Measurements from ENCODE around the gene GRM4. TPM values are rescaled to one million over a fixed set of nuclear protein-coding genes. Genes with fewer than 3 reads are reported as not detected.
"Not testable (repeated sequence)": the region's sequence is repeated elsewhere in the genome, so short reads cannot be mapped to it uniquely, and the experiment has no call there.

GRM4 gene
- total RNA-seq = not detected

- peaks cover 36% of the 10 kb centered on the region for H3K4me1 ChIP-seq
- 100% methylated on average over 1 of the region's 20 CpGs for WGBS
- H3K4me3 ChIP-seq = peak within 1 kb of the TSS; percentile 47
- DNase-seq (ENCODE audit: low spot score in 2 of 2) = no peak
- H3K9me3 ChIP-seq = no peaks in the 10 kb centered on the region
- H3K27me3 ChIP-seq = peaks cover 83% of the 10 kb centered on the region
- TF ChIP-seq EP300 (IDR thresholded peaks at IDR 0.05) (no peak), POLR2A (IDR thresholded peaks at IDR 0.05) (no peak), POLR2AphosphoS5 (IDR thresholded peaks at IDR 0.05) (no peak)
- TF ChIP-seq, protein P1, sequence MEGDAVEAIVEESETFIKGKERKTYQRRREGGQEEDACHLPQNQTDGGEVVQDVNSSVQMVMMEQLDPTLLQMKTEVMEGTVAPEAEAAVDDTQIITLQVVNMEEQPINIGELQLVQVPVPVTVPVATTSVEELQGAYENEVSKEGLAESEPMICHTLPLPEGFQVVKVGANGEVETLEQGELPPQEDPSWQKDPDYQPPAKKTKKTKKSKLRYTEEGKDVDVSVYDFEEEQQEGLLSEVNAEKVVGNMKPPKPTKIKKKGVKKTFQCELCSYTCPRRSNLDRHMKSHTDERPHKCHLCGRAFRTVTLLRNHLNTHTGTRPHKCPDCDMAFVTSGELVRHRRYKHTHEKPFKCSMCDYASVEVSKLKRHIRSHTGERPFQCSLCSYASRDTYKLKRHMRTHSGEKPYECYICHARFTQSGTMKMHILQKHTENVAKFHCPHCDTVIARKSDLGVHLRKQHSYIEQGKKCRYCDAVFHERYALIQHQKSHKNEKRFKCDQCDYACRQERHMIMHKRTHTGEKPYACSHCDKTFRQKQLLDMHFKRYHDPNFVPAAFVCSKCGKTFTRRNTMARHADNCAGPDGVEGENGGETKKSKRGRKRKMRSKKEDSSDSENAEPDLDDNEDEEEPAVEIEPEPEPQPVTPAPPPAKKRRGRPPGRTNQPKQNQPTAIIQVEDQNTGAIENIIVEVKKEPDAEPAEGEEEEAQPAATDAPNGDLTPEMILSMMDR (IDR thresholded peaks at IDR 0.05) = no peak
- H3K36me3 ChIP-seq = no peaks in the 10 kb centered on the region
- no peak within 1 kb of the TSS for H3K27ac ChIP-seq
Measured at GRCh38 chr6:34146021-34146782, at the start of gene GRM4. GRM4 (minus strand) TSS chr6:34146087; CDS start chr6:34133496, 12,591 bp downstream.

DNA sequence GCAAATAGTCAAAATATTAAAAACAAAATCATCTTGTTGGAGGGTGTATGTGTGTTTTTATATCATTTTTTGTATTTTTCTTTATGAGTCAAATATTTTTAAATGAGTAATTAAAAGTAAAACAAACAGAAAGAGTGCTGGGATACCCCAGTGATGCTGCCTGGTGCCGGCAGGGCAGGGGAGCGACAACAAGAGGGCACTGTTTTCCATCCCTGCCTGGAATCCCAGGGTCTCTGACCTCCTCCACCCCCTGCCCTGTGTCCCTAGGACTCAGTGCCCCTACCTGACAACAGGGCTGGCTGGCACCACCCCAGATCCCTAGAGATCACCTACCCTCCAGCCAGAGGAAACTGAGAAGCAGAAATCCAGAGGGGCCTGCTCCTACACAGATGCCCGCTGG, 48.9 kb upstream of the GRM4 start:
- DNase-seq (ENCODE audit: low spot score in 2 of 2) = no peak
- no peaks in the 10 kb centered on the region for H3K9me3 ChIP-seq
- WGBS = 95% methylated on average over 3 of the region's 3 CpGs
- no peaks in the 10 kb centered on the region for H3K36me3 ChIP-seq
- no peak overlapping the region for H3K4me3 ChIP-seq
- H3K27me3 ChIP-seq = no peaks in the 10 kb centered on the region
- TF ChIP-seq POLR2A (IDR thresholded peaks at IDR 0.05) = no peak
- TF ChIP-seq, protein P1 (IDR thresholded peaks at IDR 0.05) = no peak
- no peak for TF ChIP-seq POLR2AphosphoS5 (IDR thresholded peaks at IDR 0.05)
- TF ChIP-seq EP300 (IDR thresholded peaks at IDR 0.05) = no peak
- no peak overlapping the region for H3K27ac ChIP-seq
- H3K4me1 ChIP-seq = peaks cover 11% of the 10 kb centered on the region

DNA sequence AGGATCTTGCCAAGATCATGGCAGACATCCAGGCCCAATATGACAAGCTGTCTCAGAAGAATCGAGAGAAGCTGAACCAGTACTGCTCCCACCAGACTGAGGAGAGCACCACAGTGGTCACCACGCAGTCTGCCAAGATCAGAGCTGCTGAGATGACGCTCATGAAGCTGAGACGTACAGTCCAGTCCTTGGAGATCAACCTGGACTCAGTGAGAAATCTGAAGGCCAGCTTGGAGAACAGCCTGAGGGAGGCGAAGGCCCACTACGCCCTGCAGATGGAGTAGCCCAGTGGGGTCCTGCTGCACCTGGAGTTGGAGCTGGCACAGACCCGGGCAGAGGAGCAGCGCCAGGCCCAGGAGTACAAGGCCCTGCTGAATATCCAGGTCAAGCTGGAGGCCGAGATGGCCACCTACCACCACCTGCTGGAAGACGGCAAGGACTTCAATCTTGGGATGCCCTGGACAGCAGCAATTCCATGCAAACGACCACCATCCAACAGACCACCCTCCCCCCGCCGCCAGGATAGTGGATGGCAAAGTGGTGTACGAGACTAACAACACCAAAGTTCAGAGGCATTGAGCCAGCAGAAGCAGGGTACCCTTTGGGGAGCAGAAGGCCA, 44.7 kb upstream of the GRM4 start:
- H3K27ac ChIP-seq = no peak overlapping the region
- WGBS = 84% methylated on average over 13 of the region's 14 CpGs
- TF ChIP-seq POLR2A (IDR thresholded peaks at IDR 0.05) = no peak
- TF ChIP-seq, protein P1 (IDR thresholded peaks at IDR 0.05) = no peak
- no peak for TF ChIP-seq POLR2AphosphoS5 (IDR thresholded peaks at IDR 0.05)
- TF ChIP-seq EP300 (IDR thresholded peaks at IDR 0.05) = no peak
- H3K4me1 ChIP-seq = no peaks in the 10 kb centered on the region
- H3K27me3 ChIP-seq = no peaks in the 10 kb centered on the region
- no peaks in the 10 kb centered on the region for H3K36me3 ChIP-seq
- H3K4me3 ChIP-seq = no peak overlapping the region
- peak; percentile 29 to 54 for DNase-seq (ENCODE audit: low spot score in 2 of 2)
- no peaks in the 10 kb centered on the region for H3K9me3 ChIP-seq

DNA sequence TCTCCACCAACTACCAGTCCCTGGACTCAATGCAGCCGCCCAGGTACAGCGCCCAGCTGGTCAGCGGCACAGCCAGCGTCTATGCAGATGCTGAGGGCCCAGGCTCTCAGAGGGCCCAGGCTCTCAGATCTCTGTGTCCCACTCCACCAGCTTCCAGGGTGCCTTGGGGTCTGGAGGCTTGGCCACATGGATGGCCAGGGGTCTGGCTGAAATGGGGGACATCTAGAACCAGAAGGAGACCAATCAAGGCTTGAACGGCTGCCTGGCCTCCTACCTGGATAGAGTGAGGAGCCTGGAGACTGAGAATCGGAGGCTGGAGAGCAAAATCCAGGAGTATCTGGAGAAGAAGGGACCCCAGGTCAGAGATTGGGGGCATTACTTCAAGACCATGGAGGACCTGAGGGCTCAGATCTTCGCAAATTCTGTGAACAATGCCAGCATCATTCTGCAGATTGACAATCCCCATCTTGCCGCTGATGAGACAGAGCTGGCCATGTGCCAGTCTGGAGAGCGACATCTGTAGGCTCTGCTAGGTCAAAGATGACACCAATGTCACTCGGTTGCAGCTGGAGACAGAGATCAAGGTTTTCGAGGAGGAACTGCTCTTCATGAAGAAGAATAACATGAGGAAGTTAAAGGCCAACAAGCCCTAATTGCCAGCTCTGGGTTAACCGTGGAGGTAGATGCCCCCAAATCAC, 44.1 kb upstream of the GRM4 start:
- TF ChIP-seq POLR2AphosphoS5 (IDR thresholded peaks at IDR 0.05) (no peak), POLR2A (IDR thresholded peaks at IDR 0.05) (no peak), EP300 (IDR thresholded peaks at IDR 0.05) (no peak)
- TF ChIP-seq, protein P1 (IDR thresholded peaks at IDR 0.05) = no peak
- no peaks in the 10 kb centered on the region for H3K9me3 ChIP-seq
- no peaks in the 10 kb centered on the region for H3K36me3 ChIP-seq
- no peak overlapping the region for H3K4me3 ChIP-seq
- peak in 1 of 2 donors; percentile 63 for DNase-seq (ENCODE audit: low spot score in 2 of 2)
- H3K27me3 ChIP-seq = no peaks in the 10 kb centered on the region
- no peaks in the 10 kb centered on the region for H3K4me1 ChIP-seq
- H3K27ac ChIP-seq = no peak overlapping the region
- WGBS = 83% methylated on average over 12 of the region's 12 CpGs

DNA sequence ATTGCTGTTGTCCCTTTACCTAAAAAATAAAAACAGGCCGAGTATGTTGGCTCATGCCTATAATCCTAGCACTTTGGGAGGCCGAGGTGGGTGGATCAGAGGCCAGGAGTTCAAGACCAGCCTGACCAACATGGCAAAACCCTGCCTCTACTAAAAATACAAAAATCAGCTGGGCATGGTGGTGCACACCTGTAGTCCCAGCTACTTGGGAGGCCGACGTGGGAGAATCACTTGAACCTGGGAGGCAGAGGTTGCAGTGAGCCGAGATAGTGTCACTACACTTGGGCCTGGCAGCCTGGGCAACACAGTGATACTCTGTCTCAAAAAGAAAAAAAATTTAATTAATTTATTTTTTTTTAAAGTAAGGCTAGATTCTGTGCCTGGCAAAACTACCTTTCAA, 38.8 kb upstream of the GRM4 start:
- H3K36me3 ChIP-seq, H3K27me3 ChIP-seq, H3K4me3 ChIP-seq, H3K9me3 ChIP-seq, H3K4me1 ChIP-seq, H3K27ac ChIP-seq: not testable (repeated sequence)
- peak; percentile 11 to 67 for DNase-seq (ENCODE audit: low spot score in 2 of 2)
- 84% methylated on average over 5 of the region's 5 CpGs for WGBS
